RWPE1 (cell line): ENCODE measurements around the gene MARCHF3.
"Not testable (repeated sequence)": the region's sequence is repeated elsewhere in the genome, so short reads cannot be mapped to it uniquely, and the experiment has no call there.

Experiments used
- CTCF ChIA-PET: fragments of 350-600 bp; sonication (Branson Sonifier 250); formaldehyde crosslinking; extraction: SDS; loops from one replicate; lab custom pipeline; 2021; lab: Yijun Ruan, JAX
- POLR2A ChIA-PET: fragments of 400-600 bp; formaldehyde crosslinking; extraction: SDS; loops from one replicate; lab custom pipeline; 2020; ENCODE audit warnings: antibody characterized with exemption; ENCODE audit not compliant: low non-redundant PET; lab: Yijun Ruan, JAX
- DNase-seq: peaks from one replicate; pipeline ENCODE4 v3.0.0; 2012; ENCODE audit warnings: low spot score
- H3K27ac ChIP-seq: fragments of 450-650 bp; 2 replicates; pipeline ENCODE4 v1.5.1; 2017
- CTCF ChIP-seq: fragments of 450-650 bp; conservative IDR thresholded peaks from 2 replicates; pipeline ENCODE4 v1.5.1; 2017; ENCODE audit warnings: low read depth, mild to moderate bottlenecking

MARCHF3 gene

GRCh38 chr5:126947146-126948010 lies 83.0 kb downstream of the MARCHF3 start:
- CTCF ChIA-PET = no interaction called here
- no peak overlapping the region for H3K27ac ChIP-seq
- POLR2A ChIA-PET = no interaction called here
- DNase-seq = no peak
- no peak for TF ChIP-seq CTCF

GRCh38 chr5:126942908-126943307 lies 87.5 kb downstream of the MARCHF3 start:
- H3K27ac ChIP-seq, DNase-seq, POLR2A ChIA-PET, CTCF ChIA-PET: not testable (repeated sequence)

- POLR2A ChIA-PET = no interaction called here
- CTCF ChIA-PET = no interaction called here
- no peak for DNase-seq
- no peak for TF ChIP-seq CTCF
- H3K27ac ChIP-seq = no peak overlapping the region
These were observed 89.0 kb downstream of the MARCHF3 start for GRCh38 chr5:126941403-126941802.

- POLR2A ChIA-PET = no interaction called here
- H3K27ac ChIP-seq = no peak overlapping the region
- no peak for TF ChIP-seq CTCF
- CTCF ChIA-PET = interaction anchor here (0.6 kb wide), 1 partner anchor 44 kb away, joined by 7 read pairs; no protein-coding TSS in a partner anchor
- DNase-seq = no peak
These were observed 90.5 kb downstream of the MARCHF3 start for GRCh38 chr5:126939887-126940286.

- no peak for TF ChIP-seq CTCF
- ChIA-PET CTCF (interaction anchor here (0.7 kb wide), 1 partner anchor 922 kb away, joined by 3 read pairs; no protein-coding TSS in a partner anchor), POLR2A (no interaction called here)
- H3K27ac ChIP-seq = no peak overlapping the region
- peak; percentile 67 for DNase-seq
These were observed 91.9 kb downstream of the MARCHF3 start for GRCh38 chr5:126938466-126938865.

GRCh38 chr5:126937771-126938170 lies 92.6 kb downstream of the MARCHF3 start:
- ChIA-PET POLR2A (no interaction called here), CTCF (interaction anchor here (0.6 kb wide), 2 partner anchors 21 to 400 kb away, joined by 3 to 5 read pairs; no protein-coding TSS in a partner anchor)
- no peak for TF ChIP-seq CTCF
- DNase-seq = no peak
- no peak overlapping the region for H3K27ac ChIP-seq

GRCh38 chr5:126936775-126937418 lies 93.5 kb downstream of the MARCHF3 start:
- no peak overlapping the region for H3K27ac ChIP-seq
- DNase-seq = no peak
- POLR2A ChIA-PET = no interaction called here
- CTCF ChIA-PET = no interaction called here
- no peak for TF ChIP-seq CTCF
